Mammary epithelial cell (primary cell): Measurements from ENCODE around the gene TMEM45B.

Experiments used
- CTCF ChIP-seq, 2 donors: IDR thresholded peaks in 1 of 2; conservative IDR thresholded peaks in 1 of 2; 2 replicates each; pipeline ENCODE4 v1.5.1; 2011 to 2012; ENCODE audit warnings: inconsistent platforms in 2 of 2, low read length in 2 of 2, mild to moderate bottlenecking in 2 of 2, control low read depth in 1 of 2, low read depth in 1 of 2; ENCODE audit not compliant: insufficient read depth in 1 of 2; ENCODE audit errors: extremely low read depth in 1 of 2
- EZH2 ChIP-seq: IDR thresholded peaks from 2 replicates; pipeline ENCODE4 v1.6.1; 2012; ENCODE audit warnings: low read length, inconsistent platforms, borderline replicate concordance

- no peak for TF ChIP-seq CTCF (conservative IDR thresholded peaks at IDR 0.05 in 1 of 2, IDR thresholded peaks at IDR 0.05 in 1 of 2; ENCODE audit: extremely low read depth in 1 of 2, insufficient read depth in 1 of 2, low read depth in 1 of 2, low read length in 2 of 2)
- TF ChIP-seq EZH2 = no peak
These were observed 1.2 kb upstream of the TMEM45B start for GRCh38 chr11:129814244-129815014.
